GM18505 (cell line): ENCODE results near the gene DMRTC1.
"Not testable (repeated sequence)": the region's sequence is repeated elsewhere in the genome, so short reads cannot be mapped to it uniquely, and the experiment has no call there.

Source experiments
- ATAC-seq: cut with Tn5 transposase; IDR thresholded peaks from one replicate; pipeline ENCODE4 v1.9.1; 2021; ENCODE audit not compliant: unreplicated experiment

DMRTC1 gene

GRCh38 chrX:72943819-72944169, at the start of gene DMRTC1:
Gene DMRTC1, minus strand, starts transcription at chrX:72943837. Its CDS starts 68,143 bp downstream, at chrX:72875694.
- peak; percentile 89 for ATAC-seq

DNA sequence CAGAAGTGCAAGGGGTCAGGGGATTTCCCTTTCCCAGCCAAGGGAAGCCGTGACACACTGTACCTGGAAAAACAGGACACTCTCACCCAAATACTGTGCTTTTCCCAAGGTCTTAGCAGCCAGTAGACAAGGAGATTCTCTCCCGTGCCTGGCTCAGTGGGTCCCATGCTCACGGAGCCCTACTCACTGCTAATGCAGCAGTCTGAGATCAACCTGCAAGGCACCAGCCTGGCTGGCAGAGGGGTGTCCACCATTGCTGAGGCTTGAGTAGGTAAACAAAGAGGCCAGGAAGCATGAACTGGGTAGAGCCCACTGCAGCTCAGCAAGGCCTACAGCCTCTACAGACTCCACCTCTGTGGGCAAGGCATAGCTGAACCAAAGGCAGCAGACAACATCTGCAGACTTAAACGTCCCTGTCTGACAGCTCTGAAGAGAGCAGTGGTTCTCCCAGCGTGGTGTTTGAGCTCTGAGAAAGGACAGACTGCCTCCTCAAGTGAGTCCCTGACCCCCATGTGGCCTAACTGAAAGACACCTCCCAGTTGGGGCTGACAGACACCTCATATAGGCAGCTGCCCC, 37.3 kb upstream of the DMRTC1 start:
- ATAC-seq = not testable (repeated sequence)

DNA sequence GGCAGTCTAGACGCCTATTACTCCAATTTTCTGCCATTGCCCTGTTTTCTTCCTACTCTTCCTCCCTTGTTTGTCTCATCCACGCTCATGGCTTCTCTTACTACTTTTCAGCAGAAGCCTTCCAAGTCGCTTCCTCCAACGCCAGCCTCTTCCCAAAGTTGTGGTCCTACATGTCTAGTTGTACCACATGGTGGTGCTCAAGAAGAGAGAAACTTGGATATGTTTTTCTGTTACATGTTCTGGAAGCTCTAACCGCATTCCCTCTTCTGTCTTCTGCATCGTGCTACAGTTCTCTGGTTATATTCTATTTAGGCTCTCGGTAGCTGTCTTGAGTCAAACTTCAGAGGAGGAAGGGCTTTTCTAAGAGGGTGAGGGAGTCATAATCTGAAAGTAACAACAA, 31.2 kb upstream of the DMRTC1 start:
- ATAC-seq = not testable (repeated sequence)

GRCh38 chrX:72971859-72972258, 28.2 kb upstream of the DMRTC1 start:
- not testable (repeated sequence) for ATAC-seq

GRCh38 chrX:72959971-72960370, 16.3 kb upstream of the DMRTC1 start:
- not testable (repeated sequence) for ATAC-seq

DNA sequence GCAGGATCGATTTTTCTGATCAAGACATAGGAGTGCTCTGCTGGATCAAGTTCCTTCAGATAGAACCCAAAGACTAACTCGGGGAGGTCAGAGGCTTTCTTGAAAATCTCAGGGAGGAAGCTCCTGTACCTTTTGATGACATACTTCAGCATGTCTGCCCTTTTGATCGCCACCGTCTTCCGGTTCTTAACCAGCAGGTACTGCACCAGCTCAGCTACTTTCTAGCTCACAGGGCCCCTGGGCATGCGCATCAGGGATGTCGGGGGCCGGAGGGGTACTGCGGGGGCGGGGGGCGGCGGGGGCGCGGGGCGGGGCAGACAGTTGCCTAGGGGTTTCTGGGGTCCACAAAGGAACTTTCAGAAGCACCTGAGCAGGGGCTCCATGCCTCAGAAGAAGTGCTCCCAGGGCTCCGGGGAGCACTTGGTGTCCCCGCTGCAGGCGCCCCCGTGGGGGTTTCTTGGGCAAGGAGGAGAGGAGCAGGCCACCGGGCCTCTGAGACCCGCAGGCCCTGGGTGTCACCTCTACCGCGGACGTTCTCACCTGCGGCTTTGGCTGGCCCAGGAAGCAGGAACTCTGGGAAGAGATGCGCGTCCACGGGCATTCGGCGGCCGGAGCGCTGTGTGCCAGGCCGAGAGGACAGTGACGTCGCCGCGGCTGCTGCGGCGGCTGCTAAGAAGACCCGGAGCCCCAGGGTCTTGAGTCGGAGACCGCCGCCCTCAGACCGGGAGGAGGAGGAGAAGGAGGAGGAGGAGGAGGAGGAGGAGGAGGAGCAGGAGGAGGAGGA, 410 bp downstream of the DMRTC1 start:
- peak; percentile 71 for ATAC-seq

DNA sequence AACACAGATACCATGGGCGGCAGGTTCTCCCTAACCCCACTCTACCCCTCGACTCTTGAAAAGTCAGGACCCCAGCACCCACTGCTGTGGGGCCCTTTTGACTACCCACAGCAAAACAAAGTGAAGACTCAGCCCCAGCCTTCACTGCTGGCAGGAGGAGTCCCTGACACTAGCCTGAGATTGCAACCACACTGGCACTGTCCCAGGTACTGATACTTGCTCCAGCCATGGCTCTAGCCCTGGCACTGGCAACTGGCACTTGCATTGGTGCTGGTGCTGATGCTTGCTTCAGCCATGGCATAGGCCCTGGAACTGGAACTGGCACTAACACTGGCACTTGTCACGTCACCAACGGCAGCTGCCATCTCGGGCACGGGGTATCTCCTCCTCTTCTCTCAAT, 1.4 kb downstream of the DMRTC1 start:
- not testable (repeated sequence) for ATAC-seq

- not testable (repeated sequence) for ATAC-seq
Measured at GRCh38 chrX:72937906-72938305, 5.7 kb downstream of the DMRTC1 start, which contains the start of gene FAM236A. Gene FAM236A, plus strand, starts transcription at chrX:72938206. Its CDS starts 57 bp downstream, at chrX:72938263.

DNA sequence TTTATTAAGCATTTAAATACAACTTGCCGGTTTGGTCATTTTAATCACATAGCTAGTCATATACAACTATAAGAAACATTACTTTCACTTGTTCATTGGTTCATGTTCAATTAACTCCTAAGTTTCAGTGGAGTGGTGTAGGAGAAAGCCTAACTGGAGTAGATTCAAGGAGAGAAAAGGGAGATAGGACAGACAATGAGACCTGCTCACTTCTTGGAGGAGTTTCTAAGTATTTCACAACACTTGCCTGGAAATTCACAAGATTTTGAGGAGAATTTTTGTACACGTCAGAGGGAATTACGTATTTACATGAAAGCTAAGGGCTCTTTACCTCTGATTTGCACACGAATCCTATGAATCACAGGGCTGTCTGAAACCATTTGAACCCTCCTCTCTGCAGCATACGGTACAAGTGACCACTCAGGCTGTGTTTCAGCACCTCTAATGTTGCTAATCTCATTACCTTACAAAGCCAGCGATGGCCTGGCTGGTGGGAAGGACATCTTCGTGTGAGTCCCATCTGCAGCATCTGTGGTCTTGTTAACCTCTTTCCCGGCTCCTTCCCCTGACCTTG, 6.7 kb downstream of the DMRTC1 start:
- ATAC-seq = not testable (repeated sequence)

GRCh38 chrX:72936455-72936854, 7.2 kb downstream of the DMRTC1 start:
- not testable (repeated sequence) for ATAC-seq

DNA sequence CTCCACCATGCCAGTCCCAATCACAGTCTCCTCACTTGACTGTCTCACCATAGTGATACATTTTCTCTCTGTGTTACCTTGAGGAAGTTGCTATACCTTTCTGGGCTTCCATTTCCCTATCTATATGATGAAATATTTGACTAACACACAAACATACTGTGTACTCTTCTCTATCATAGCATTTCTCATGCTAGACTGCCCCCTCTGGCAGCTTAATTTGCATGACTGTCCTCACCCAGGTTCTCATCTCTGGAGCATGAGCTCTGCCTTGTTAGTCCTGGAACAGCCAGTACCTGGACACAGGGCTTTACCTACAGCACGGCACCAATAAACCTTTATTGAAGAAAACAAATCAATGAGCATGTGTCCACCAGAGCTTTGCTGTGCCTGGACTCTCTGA, 11.4 kb downstream of the DMRTC1 start:
- ATAC-seq = not testable (repeated sequence)

DNA sequence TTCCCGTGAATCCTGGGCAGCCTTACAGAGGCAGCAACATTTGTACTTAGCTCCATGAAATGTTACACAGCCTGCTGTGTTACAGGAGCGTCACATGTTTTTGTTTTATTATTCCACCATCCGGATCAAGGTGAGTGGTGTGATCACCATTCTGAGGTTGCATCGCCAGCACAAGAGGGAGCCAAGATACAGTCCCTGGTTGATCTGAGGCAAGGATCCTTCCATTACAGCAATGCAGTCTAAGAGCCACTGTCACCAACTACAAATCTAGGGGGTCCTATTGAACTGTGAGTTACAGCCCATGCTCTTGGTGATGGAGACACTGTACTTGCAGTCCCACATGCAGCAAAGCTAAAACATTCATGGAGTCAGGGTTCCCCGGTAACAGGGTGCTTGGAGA, 27.5 kb downstream of the DMRTC1 start:
- ATAC-seq = not testable (repeated sequence)

DNA sequence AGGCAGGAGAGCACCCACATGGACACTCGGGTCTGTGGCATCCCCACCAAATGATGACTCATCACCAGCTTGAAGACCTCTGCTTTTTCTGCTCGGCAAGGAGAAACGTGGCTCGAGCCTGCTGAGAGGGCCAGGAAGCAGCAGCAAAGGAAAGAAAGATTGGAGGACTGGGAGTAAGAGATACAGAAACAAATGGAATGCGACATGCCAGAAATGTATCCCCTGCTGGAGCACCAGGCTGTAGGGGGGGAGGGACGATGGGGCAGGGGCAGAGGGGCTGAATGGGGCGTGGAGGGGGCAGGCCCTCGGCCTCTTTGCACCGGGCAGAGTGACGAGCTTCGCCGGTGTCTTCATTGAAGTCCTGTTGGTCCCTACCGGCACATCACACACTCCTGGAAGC, 31.3 kb downstream of the DMRTC1 start, which contains the start of gene FAM236C:
FAM236C (plus strand) TSS at position 301 of the 400 bp plus-strand sequence. CDS start 100 bp downstream, outside the sequence.
- ATAC-seq = not testable (repeated sequence)

GRCh38 chrX:72889740-72890139, 53.9 kb downstream of the DMRTC1 start:
- not testable (repeated sequence) for ATAC-seq

- not testable (repeated sequence) for ATAC-seq
Measured at GRCh38 chrX:72882898-72883297, 60.7 kb downstream of the DMRTC1 start.

DNA sequence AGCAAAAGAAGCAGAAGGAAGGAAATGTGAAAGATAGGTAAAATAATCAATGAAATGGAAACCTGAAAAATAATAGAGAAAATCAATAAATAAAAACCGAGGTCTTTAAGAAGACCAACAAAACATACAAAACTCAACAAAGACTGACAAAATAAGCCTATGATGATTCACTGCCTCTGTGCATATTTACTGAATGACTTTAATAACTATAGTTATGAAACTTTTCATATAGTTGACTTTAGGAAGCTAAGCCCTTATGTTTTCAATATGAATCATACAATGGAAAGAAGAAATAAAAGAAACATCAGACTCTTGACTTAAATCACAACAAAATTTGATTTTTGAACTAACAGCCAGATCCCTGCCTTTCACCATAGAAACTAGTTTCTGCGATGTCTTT, 106.1 kb downstream of the DMRTC1 start:
- ATAC-seq = not testable (repeated sequence)

DNA sequence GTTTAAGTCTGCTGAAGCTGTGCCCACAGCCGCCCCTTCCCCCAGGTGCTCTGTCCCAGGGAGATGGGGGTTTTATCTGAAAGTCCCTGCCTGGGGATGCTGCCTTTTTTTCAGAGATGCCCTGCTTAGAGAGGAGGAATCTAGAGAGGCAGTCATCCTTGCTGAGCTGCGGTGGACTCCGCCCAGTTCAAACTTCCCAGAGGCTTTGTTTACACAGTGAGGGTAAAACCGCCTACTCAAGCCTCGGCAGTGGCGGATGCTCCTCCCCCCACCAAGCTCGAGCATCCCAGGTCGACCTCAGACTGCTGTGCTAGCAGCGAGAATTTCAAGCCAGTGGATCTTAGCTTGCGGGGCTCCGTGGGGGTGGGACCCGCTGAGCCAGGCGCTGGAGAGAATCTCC, 112.9 kb downstream of the DMRTC1 start:
- not testable (repeated sequence) for ATAC-seq
